HepG2 (cell line): ENCODE results near the gene CEP164. TPM values are rescaled to one million over a fixed set of nuclear protein-coding genes. Genes with fewer than 3 reads are reported as not detected.
A peak's percentile ranks its signal among the peaks of the same experiment; 100 is the strongest.

Source experiments
- ATAC-seq: fragments of 200-7000 bp; cut with Tn5 transposase; 3 replicates; pipeline ENCODE4 v1.9.1; 2020; ENCODE audit warnings: mild to moderate bottlenecking, moderate library complexity
- BruUV-seq: library from RNA; stranded (reverse); fragments of 400-500 nt; replicated peaks from 2 replicates; lab custom pipeline; 2021; lab: Mats Ljungman, UMichigan
- CTCF ChIA-PET: fragments of 300-600 bp; formaldehyde crosslinking; extraction: SDS; loops from one replicate; lab custom pipeline; 2021; ENCODE audit warnings: low total read pairs, inconsistent platforms, low intra/inter-chr PET ratio; lab: Yijun Ruan, JAX
- POLR2A ChIA-PET: fragments of 350-600 bp; sonication (Branson Sonifier 250); formaldehyde crosslinking; loops from one replicate; lab custom pipeline; 2020; ENCODE audit warnings: antibody characterized with exemption, inconsistent platforms; lab: Yijun Ruan, JAX
- DNase-seq: peaks from one replicate; pipeline ENCODE4 v3.0.0-alpha.2; 2015; ENCODE audit warnings: low spot score
- FAIRE-seq: peaks from 3 replicates; lab custom pipeline; 2011; peaks lifted over from hg19 to GRCh38; lab: Jason Lieb, UNC
- H2AFZ ChIP-seq: one replicate; pipeline ENCODE4 v1.6.1; 2011; ENCODE audit warnings: low read length, inconsistent platforms
- H3K27ac ChIP-seq: fragments of 300-600 bp; 3 replicates; pipeline ENCODE4 v1.8.0; 2011; ENCODE audit warnings: mixed run types, mild to moderate bottlenecking, mixed read lengths, low read length, inconsistent platforms; ENCODE audit not compliant: insufficient read depth; ENCODE audit errors: extremely low read length
- H3K27me3 ChIP-seq, 2 experiments: fragments of 200-600 bp in 1 of 2; 2 replicates in 1 of 2; 3 replicates in 1 of 2; pipeline versions ENCODE4 v1.6.0 to v1.8.0; 2011; ENCODE audit warnings: low read length in 2 of 2, mild to moderate bottlenecking in 2 of 2, moderate library complexity in 2 of 2, inconsistent platforms in 1 of 2; ENCODE audit not compliant: insufficient read depth in 2 of 2, control insufficient read depth in 1 of 2
- H3K36me3 ChIP-seq, 2 experiments: fragments of 200-600 bp in 1 of 2; replicated peaks in 1 of 2; 2 replicates in 1 of 2; 3 replicates in 1 of 2; pipeline versions ENCODE4 v1.5.1 to v1.8.0; 2011; ENCODE audit warnings: low read length in 2 of 2, inconsistent platforms in 1 of 2; ENCODE audit not compliant: insufficient read depth in 2 of 2, control insufficient read depth in 1 of 2
- H3K4me1 ChIP-seq: 2 replicates; pipeline ENCODE4 v1.5.1; 2012; ENCODE audit warnings: low read length, inconsistent platforms; ENCODE audit not compliant: insufficient read depth
- H3K4me2 ChIP-seq: 2 replicates; pipeline ENCODE4 v1.6.0; 2011; ENCODE audit warnings: low read depth, low read length, inconsistent platforms
- H3K4me3 ChIP-seq, 3 experiments: fragments of 200-600 bp in 1 of 3; sonication (generic), shearing (Covaris generic) in 1 of 3; replicated peaks in 1 of 3; 2 replicates each; pipeline ENCODE4 v1.5.1; 2011 to 2016; ENCODE audit warnings: low read length in 3 of 3, inconsistent platforms in 2 of 3, low read depth in 2 of 3, mild to moderate bottlenecking in 2 of 3, control low read depth in 1 of 3, mixed read lengths in 1 of 3; ENCODE audit not compliant: insufficient read depth in 1 of 3
- H3K79me2 ChIP-seq: one replicate; pipeline ENCODE4 v1.6.1; 2011; ENCODE audit warnings: low read length, inconsistent platforms; ENCODE audit not compliant: insufficient read depth
- H3K9ac ChIP-seq: 2 replicates; pipeline ENCODE4 v1.6.0; 2011; ENCODE audit warnings: mild to moderate bottlenecking, low read depth, low read length, inconsistent platforms; ENCODE audit not compliant: insufficient read depth
- H3K9me3 ChIP-seq: 2 replicates; pipeline ENCODE4 v1.5.1; 2012; ENCODE audit warnings: mild to moderate bottlenecking, low read length
- H4K20me1 ChIP-seq: 2 replicates; pipeline ENCODE4 v1.6.0; 2011; ENCODE audit warnings: inconsistent platforms, mild to moderate bottlenecking, low read length, moderate library complexity; ENCODE audit not compliant: insufficient read depth
- BCL3 ChIP-seq: sonication (generic); formaldehyde crosslinking; IDR thresholded peaks from 2 replicates; pipeline ENCODE4 v1.5.1; 2020; ENCODE audit warnings: mild to moderate bottlenecking, missing genetic modification reagents, moderate library complexity
- CENPT ChIP-seq: sonication (generic); formaldehyde crosslinking; IDR thresholded peaks from 2 replicates; pipeline ENCODE4 v1.8.0; 2022; ENCODE audit warnings: low read depth, mild to moderate bottlenecking, moderate library complexity, missing genetic modification reagents
- HNF4G ChIP-seq, 2 experiments: sonication (generic) in 1 of 2; formaldehyde crosslinking in 1 of 2; IDR thresholded peaks; 2 replicates each; pipeline versions ENCODE4 v1.4.0 to v1.6.1; 2011 to 2020; ENCODE audit warnings: borderline replicate concordance in 2 of 2, low read depth in 2 of 2, mild to moderate bottlenecking in 2 of 2, low read length in 1 of 2, missing genetic modification reagents in 1 of 2, moderate library complexity in 1 of 2
- KLF13 ChIP-seq: sonication (generic); formaldehyde crosslinking; IDR thresholded peaks from 2 replicates; pipeline ENCODE4 v1.4.0; 2020; ENCODE audit warnings: mild to moderate bottlenecking, missing genetic modification reagents
- RFXAP ChIP-seq: sonication (generic); formaldehyde crosslinking; IDR thresholded peaks from 2 replicates; pipeline ENCODE4 v1.4.0; 2020; ENCODE audit warnings: missing genetic modification reagents, borderline replicate concordance
- SATB2 ChIP-seq: sonication (generic); formaldehyde crosslinking; IDR thresholded peaks from 2 replicates; pipeline ENCODE4 v1.5.0; 2020; ENCODE audit warnings: missing genetic modification reagents
- SMAD9 ChIP-seq: sonication (generic); formaldehyde crosslinking; IDR thresholded peaks from 2 replicates; pipeline ENCODE4 v1.5.1; 2020; ENCODE audit warnings: mild to moderate bottlenecking, missing genetic modification reagents
- TCF7L2 ChIP-seq: IDR thresholded peaks from 2 replicates; pipeline ENCODE4 v1.6.1; 2011; ENCODE audit warnings: mild to moderate bottlenecking, low read depth, low read length, moderate library complexity
- ZNF260 ChIP-seq: sonication (generic); formaldehyde crosslinking; IDR thresholded peaks from 2 replicates; pipeline ENCODE4 v1.4.0; 2020; ENCODE audit warnings: missing genetic modification reagents, low read depth, mild to moderate bottlenecking, borderline replicate concordance
- ZNF768 ChIP-seq: sonication (generic); formaldehyde crosslinking; IDR thresholded peaks from 2 replicates; pipeline ENCODE4 v1.4.0; 2020; ENCODE audit warnings: missing genetic modification reagents
- WGBS: methylation state at CpG from one replicate; pipeline ENCODE4 v1.1.6; 2017; ENCODE audit warnings: low lambda C conversion rate; 5-methylcytosine and 5-hydroxymethylcytosine counted together
- in situ Hi-C: cut with HindIII; loops from 2 replicates; pipeline ENCODE4 v1.10.0; 2017; ENCODE audit warnings: low pct_unique_long_range_greater_than_20kb; ENCODE audit not compliant: extremely low pct_ligation_motif_present
- intact Hi-C: fragments of 100-400 bp; cut with micrococcal nuclease; formaldehyde crosslinking; loops from one replicate; pipeline ENCODE4 v1.10.0; 2022; ENCODE audit not compliant: unreplicated experiment
- polyA plus RNA-seq, 8 experiments: library from polyadenylated mRNA; depleted of rRNA in 3 of 8; stranded (reverse) in 7 of 8; unstranded in 1 of 8; fragments of >200 nt; fragmentation: Illumina TruSeq in 4 of 8; extraction: Trizol in 4 of 8; gene quantifications; 2 replicates each; pipeline versions ENCODE4 v1.2.1 to v1.2.3, GENCODE V29; 2011 to 2016; ENCODE audit warnings: low read depth in 4 of 8, missing spikeins in 1 of 8, mixed read lengths in 1 of 8; ENCODE audit not compliant: insufficient read depth in 1 of 8
- total RNA-seq, 5 experiments: library from RNA; depleted of rRNA; stranded (reverse); fragments of >200 nt; fragmentation: Illumina TruSeq; extraction: Trizol; gene quantifications; 2 replicates each; pipeline ENCODE4 v1.2.3, GENCODE V29; 2016; ENCODE audit warnings: low read depth in 1 of 5
- TF ChIP-seq, protein P1 (sequence below): sonication (generic); formaldehyde crosslinking; IDR thresholded peaks from 2 replicates; pipeline ENCODE4 v1.5.1; 2020; ENCODE audit warnings: missing genetic modification reagents, mild to moderate bottlenecking, borderline replicate concordance

The CEP164 gene
- total and polyA plus RNA-seq, 2 of the 13 experiments (the other 11 are each of a cell fraction or from before 2014, with no cell fraction given) = 11.4 to 15.2 TPM

GRCh38 chr11:117438371-117439000 is 110.8 kb downstream of the CEP164 start:
- TF ChIP-seq ZNF768 (CRISPR knock-in tag) (peak; percentile 83), SATB2 (CRISPR knock-in tag) (no peak), KLF13 (CRISPR knock-in tag) (no peak)
- no peak for ATAC-seq

DNA sequence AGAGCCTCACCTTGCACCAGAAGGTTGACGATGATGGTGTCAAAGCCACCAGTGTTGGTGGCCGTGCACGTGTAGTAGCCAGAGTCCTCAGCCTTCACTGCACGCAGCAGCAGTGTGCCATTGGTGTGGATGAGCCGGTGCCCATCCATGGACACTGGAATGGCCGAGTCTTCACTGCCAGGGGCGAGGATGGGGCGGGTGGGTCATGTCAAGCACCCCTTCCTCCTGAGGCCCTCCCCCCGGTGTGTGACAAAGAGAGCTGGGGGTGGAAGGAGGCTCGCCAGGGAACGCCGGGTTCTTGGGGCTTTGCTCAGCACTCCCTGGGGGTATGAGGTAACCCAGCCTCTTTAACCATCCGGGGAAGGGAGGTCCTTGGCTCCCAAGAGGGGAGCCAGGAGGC is 111.6 kb downstream of the CEP164 start:
- Histone ChIP-seq H3K36me3 (no peaks in the 10 kb centered on the region), H3K9me3 (no peaks in the 10 kb centered on the region), H3K4me3 (no peak overlapping the region), H3K4me1 (no peaks in the 10 kb centered on the region), H4K20me1 (0 out of 2 replicates have a peak, but pooled peaks cover under 1% of the 10 kb centered on the region), H3K27ac (no peak overlapping the region), H3K4me2 (no peak overlapping the region), H3K27me3 (peaks cover 0 to 23% of the 10 kb centered on the region in 2 experiments; a peak in 3 of 5 replicates), H2AFZ (no peak overlapping the region), H3K79me2 (no peaks in the 10 kb centered on the region), H3K9ac (no peak overlapping the region)
- no TSS peak for BruUV-seq
- intact Hi-C loops = no loop called here
- POLR2A ChIA-PET = no interaction called here
- CTCF ChIA-PET = no interaction called here
- FAIRE-seq (no peak), DNase-seq (no peak), ATAC-seq (no peak)
- WGBS = 35% methylated on average over 5 of the region's 13 CpGs
- in situ Hi-C loops = loop anchor here (25.0 kb wide), 1 partner anchor 498 kb away; the partner anchor contains the start of gene TMPRSS13
- TF ChIP-seq, protein P1, sequence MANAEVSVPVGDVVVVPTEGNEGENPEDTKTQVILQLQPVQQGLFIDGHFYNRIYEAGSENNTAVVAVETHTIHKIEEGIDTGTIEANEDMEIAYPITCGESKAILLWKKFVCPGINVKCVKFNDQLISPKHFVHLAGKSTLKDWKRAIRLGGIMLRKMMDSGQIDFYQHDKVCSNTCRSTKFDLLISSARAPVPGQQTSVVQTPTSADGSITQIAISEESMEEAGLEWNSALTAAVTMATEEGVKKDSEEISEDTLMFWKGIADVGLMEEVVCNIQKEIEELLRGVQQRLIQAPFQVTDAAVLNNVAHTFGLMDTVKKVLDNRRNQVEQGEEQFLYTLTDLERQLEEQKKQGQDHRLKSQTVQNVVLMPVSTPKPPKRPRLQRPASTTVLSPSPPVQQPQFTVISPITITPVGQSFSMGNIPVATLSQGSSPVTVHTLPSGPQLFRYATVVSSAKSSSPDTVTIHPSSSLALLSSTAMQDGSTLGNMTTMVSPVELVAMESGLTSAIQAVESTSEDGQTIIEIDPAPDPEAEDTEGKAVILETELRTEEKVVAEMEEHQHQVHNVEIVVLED (CRISPR knock-in tag) = no peak
- TF ChIP-seq BCL3 (CRISPR knock-in tag) (no peak), SMAD9 (no peak), HNF4G (IDR thresholded peaks at IDR 0.05; ENCODE audit: borderline replicate concordance, low read depth, low read length) (no peak), HNF4G (CRISPR knock-in tag; IDR thresholded peaks at IDR 0.05; ENCODE audit: borderline replicate concordance, low read depth) (no peak), CENPT (CRISPR knock-in tag) (no peak), TCF7L2 (no peak), RFXAP (CRISPR knock-in tag) (no peak), ZNF260 (CRISPR knock-in tag) (no peak)

More at GRCh38 chr11:117438371-117439000, 110.8 kb downstream of the CEP164 start:
- intact Hi-C loops (no loop called here), in situ Hi-C loops (loop anchor here (25.0 kb wide), 1 partner anchor 499 kb away; the partner anchor contains the start of gene TMPRSS13)
- 37% methylated on average over 9 of the region's 17 CpGs for WGBS
- CTCF ChIA-PET = no interaction called here
- Histone ChIP-seq H4K20me1 (0 out of 2 replicates have a peak, but pooled peaks cover 3% of the 10 kb centered on the region), H3K27me3 (peaks cover 0 to 17% of the 10 kb centered on the region in 2 experiments; a peak in 3 of 5 replicates), H3K27ac (no peak overlapping the region), H3K4me2 (no peak overlapping the region), H3K9ac (no peak overlapping the region), H3K4me1 (no peaks in the 10 kb centered on the region), H2AFZ (no peak overlapping the region), H3K36me3 (no peaks in the 10 kb centered on the region), H3K9me3 (no peaks in the 10 kb centered on the region), H3K79me2 (no peaks in the 10 kb centered on the region), H3K4me3 (no peak overlapping the region)
- BruUV-seq = no TSS peak
- DNase-seq = no peak
- POLR2A ChIA-PET = no interaction called here
- no peak for FAIRE-seq
